Measurements from ENCODE around the gene SRGAP1.
"Not testable (repeated sequence)": the region's sequence is repeated elsewhere in the genome, so short reads cannot be mapped to it uniquely, and the experiment has no call there.

Gene SRGAP1

DNA sequence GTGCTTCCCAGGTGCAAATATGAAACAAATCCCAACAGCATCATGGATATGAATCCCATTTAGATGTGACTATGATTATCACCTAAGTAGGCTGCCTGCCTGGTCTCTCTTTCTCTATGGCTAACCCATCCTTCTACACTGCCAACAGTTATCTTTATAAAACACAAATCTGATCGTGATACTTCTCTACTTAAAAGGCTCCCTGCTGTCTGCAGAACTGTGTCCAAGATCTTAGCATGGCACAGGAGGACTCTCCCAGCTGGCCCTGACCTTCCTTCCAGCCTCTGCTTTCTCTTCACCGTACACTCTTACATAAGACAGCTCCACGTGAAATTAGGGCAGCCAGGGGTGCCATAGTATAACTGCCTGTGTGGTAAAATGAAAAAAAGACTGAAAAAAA, 3.5 kb upstream of the SRGAP1 start:
- no peak for DNase-seq

DNA sequence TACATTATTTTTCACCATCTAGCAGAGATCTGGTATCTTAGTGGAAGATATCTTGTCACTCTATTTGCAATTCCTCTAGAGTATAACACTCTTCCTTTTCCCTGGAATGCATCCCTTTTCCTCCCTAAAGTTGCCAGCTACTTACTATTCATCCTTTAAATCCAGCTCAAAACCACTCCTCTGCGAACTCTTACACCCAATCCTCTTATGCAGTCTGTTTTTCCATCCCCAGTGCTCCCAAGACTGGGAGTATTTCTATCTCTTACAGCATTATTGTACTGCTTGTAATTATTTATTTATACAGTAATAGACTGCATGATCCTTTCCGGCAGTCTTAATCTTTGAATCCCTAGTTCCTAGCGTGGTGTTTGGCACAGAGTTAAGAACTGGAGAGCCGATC, 2.9 kb upstream of the SRGAP1 start:
- DNase-seq, result no peak

DNA sequence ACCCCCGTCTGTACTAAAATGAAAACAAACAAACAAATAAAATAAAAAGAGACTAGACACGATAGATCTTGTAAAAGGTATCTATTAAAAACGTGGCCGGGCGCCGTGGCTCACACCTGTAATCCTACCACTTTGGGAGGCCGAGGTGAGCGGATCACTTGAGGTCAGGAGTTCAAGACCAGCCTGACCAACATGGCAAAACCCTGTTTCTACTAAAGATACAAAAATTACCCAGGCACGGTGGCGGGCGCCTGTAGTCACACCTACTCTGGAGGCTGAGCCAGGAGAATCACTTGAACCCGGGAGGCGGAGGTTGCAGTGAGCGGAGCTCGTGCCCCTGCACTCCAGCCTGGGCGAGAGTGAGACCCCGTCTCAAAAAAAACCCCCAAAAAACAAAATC, 1.8 kb upstream of the SRGAP1 start:
- not testable (repeated sequence) for DNase-seq

DNA sequence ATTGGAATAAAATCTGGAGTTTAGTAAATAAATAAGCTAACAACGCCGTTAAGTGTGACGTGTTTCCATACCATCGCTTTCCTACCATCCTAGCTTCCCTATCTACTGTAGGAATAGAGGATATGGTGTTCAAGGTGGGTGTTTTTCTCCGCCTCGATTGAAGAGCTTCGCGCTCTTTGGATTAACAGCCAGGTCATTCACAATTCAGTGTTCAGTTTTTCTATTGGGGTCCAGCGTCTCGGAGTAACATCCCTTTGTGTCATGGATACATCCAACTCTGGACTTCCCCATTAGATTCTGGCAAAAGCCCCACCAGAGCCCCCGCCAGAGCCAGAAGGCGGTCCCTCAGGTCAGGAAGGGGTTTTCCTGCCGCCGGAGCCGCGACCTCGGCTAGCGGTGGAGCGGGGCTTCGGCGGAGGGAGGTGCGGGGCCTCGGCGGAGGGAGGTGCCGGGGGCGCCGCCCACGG, 1.2 kb upstream of the SRGAP1 start:
- DNase-seq, result peak in 1 of 2 experiments; percentile 76

DNA sequence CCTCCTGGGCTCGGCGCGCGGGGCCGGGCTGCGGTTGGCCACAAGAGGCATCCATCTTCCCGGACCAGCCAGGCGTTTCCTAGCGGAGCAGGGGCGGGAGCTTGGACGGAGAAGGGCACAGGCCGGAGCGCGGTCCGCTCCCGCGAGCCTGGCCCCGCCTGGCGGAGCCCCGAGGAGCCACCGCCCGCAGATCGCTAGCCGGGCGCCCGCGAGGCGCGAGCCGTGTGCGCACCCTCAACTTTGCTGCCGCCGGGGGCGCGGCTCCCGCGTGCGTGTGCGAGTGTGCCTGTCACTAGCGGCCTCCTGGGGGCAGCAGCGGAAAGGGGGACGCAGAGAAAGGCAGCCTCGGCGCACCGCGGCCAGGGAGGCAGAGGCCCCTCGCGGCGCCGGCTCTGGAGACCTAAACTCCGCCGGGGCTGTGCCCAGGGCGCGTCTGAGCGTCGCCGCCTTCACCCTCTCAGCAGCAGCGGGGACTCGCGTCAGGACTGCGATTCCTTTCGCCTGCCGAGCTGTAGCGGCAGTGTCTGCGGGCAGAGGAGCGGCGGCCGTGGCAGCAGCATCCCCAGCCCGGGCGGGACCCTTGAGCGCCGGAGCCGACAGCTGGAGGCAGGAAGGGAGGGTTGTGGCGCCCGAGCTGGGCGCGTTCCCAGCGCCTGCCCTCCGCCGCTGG, 644 bp upstream of the SRGAP1 start:
- peak; percentile 87 to 97 for DNase-seq

DNA sequence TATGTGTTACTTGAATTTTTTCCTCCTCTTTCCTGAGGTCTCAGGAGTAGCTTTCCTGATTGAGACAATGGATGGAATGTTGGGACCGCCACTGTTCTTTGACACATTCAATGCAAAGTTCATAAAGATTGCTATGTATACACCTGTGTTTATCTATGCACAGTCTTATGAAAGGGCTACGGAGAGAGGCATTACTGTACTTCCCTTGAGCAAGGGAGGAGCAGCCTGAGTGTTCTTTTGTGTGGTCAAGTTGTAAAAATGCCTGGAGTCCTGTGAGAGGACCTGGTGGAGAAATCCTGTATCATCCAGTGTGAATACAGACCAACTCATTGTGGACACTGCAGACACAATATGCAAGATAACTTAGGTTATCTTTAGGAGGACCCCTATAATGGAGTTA, 1.2 kb downstream of the SRGAP1 start:
- peak; percentile 41 to 62 for DNase-seq

DNA sequence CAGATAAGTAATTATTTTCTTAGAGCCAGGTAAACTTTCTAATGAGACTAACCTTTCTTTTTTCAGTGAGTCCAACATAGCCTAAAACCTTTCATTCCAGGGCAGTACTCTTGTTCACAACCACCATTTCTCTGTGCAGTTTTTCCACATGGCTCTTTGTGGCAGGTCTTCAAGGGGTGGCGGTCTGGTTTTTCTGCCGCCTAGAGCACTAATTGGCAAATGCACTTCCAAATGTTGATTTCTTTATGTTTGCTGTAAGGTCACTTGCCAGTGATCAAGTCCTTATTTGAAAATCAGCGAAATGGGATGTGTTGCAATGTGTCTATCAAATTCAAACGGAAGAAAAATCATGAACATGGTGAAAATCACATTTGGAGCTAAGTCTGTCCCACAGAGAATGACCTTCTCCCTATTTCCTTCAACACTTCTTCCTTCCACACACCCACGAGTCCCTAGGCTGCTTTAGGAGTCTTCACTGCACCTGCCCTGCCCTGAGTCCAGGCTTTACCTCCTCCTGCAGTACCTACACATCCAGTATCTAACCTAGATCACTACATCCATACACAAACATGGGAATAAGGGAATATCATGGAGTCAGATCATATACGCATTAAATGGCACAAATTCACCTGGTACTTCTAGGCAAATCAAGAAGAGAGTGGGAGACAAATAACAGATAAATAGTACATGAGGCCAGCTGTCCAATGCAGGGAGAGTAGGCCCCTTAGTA, 1.9 kb downstream of the SRGAP1 start:
- DNase-seq, result peak; percentile 46 to 68

DNA sequence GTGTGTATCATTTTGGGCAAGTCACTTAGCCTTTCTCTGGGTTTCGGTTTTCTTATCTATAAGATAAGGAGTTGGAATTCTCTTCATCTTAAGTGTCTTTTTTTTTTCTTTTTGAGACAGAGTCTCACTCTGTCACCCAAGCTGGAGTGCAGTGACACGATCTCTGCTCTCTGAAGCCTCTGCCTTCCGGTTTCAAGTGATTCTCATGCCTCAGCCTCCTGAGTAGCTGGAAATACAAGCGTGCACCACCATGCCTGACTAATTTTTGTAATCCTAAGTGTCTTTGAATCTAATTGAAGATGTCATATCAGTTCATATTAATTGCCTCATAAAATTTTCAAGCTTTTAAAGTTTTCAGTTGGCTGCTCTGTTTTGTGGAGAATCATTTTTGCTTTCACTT, 4.0 kb downstream of the SRGAP1 start:
- DNase-seq, result no peak

DNA sequence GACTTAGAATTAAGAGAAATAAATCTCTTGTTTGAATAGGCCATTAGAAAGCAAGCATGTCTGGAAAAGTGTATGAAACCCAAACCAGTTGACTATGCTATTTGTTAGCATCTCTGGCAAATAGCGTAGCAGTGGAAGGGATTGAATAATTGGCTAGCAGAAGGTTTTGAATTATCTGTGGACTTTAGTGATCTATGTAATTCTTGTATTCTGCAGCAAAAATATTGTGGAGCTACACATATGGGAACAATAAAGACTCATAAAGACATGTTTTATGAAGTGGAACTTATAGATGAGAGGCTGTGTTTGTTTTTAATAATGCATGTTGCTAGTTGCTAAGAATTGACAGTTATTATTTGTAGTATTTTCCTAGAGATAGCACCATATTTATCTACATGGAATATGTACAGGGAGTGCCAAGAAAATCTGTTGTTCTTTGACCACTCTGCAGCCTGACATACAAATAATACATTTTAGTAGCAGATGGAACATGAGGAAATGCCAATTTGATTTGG, 4.7 kb downstream of the SRGAP1 start:
- no peak for DNase-seq

DNA sequence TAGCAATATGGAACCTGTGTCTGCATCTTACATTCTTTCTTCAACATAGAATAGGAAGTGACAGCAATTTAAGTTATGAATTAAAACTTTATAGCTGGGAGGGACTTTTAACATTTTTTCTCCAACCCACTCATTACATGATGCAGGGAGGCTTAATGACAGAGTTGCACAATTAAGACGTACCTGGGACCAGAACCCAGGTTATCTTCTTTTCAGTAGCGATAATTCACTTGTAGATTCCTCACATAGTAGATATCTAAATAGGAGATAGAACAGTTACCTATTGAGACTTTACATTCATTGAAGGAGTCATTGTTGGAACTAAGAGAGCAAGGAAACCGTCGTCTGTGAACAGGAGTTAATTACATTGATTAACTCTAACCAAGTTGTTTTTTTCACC, 5.1 kb downstream of the SRGAP1 start:
- DNase-seq, result no peak

DNA sequence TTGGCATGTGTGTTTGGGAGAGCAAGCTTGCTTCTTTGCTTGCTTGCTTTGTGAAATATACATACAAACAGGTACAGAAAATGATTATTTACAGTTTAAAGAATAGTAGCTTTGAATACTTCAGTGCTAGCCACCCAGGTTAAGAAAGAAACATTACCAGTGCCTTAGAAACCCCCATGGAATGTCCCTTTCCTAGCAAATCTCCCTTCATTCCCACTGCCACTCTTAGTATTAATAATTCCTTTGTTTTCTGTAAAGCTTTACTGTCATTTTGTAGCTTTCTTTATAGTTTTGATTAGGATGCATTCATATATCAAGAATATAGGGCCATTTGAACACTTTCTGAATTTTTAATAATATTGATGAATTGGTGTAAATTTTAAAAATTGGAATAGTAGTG, 9.5 kb downstream of the SRGAP1 start:
- no peak for DNase-seq

DNA sequence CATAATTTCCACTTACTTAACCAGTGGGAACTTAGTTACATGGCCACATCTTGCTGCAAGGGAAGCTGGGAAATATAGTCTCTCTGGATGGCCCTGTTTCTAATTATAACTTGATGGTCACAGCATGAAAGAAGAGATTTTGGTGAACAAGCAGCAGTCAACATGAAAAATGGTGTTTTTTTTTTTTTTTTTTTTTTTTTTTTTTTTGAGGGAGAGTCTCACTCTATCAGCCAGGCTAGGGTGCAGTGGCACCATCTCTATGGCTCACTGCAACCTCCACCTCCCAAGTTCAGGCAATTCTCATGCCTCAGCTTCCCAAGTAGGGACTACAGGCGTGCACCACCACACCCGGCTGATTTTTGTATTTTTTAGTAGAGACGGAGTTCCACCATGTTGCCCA, 10.8 kb downstream of the SRGAP1 start:
- no peak for DNase-seq

DNA sequence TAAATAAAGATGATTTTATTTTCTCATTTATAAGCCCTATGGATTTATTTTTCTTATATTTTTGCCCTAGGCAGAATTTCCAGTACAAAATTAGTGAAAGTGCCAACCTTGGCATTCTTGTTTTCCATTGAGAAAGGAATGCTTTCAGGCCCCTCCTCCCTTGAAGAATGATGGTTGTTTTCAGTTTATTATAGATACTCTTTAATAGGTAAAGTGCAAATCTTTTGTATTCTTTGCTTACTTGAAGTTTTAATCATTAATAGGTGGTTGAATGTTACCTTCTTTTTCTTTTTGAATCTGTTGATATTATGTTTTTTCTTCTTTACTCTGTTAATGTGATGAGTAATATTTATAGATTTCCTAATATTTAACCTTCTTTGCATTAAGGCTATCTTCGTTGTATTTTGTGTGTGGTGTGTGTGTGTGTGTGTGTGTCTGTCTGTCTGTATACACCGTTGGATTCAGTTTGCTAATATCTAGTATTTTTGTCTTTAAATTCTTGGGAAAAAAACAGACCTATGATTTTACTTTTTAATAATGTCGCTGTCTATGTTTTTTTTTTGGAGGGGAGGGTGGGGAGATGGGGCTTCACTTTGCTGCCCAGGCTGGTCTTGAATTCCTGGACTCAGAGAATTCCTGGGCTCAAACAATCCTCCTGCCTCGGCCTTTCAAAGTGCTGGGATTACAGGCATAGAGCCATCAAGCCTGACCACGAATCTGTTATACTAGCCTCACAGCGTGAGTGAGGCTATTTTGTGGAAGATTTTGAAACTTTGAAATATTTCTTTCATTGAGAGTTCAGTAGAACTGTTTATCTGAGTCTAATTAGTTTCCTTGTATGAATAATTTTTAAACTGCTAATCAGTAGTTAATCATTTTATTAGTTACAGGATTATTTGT, 13.5 kb downstream of the SRGAP1 start:
- DNase-seq, result no peak

DNA sequence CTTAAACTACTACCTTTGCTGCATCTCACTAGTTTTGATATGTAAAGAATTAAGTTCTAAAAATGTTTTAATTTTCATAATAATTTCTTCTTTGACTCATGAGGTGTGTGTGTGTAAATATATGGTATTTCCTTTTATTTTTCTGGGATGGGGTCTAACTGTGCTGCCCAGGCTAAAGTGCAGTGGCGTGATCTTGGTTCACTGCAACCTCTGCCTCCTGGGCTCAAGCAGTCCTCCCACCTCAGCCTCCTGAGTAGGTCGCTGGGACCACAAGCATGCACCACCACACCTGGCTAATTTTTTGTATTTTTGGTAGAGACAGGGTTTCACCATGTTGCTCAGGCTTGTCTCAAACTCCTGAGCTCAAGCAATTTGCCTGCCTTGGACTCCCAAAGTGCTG, 15.4 kb downstream of the SRGAP1 start:
- DNase-seq, result not testable (repeated sequence)

DNA sequence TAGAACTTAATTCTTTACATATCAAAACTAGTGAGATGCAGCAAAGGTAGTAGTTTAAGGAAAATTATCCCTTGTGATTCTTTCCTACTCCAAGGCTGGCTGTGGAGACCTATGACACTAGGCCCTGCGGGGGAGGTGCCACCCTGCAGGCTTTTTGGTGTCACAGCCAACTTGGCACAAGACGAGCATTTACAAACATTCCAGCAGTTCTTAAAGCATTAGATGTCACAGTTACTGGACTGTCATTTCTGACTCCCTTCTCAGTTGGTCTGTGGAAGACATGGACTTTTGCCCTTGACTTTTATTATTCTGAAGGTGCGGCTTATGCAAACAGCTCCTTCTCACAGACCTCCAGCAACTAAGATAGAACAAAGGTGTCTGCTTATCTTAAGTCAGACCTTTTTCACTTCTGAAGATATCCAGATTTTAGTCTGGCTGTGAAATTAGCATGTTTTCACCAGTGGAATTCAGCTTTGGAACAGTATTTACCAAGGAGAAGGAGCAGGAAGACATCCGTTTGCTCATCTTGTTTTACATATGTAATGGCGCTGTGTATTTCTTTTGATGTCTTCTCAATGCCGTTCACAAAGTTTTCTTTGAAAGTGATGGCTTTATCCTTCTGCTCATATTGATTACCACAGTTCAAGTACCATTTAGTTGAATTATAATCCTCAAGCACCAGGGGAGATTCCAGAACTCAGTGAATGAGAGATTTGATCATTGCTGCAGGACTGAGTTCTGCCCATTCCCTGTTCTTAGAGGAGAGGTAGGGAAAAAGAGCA, 17.9 kb downstream of the SRGAP1 start:
- DNase-seq, result no peak

DNA sequence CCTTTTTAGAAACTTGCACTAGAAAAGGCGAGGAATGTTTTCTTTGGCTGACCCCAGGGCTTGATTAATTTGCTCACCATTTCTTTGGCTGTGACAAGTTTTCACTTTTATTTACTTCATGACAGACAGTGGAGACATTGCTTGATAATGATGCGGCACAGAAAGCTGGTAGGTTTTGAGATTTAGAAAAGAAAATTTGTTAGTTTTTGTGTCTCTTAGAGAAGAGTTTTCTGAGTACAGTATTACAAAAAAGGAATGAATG, 18.4 kb downstream of the SRGAP1 start:
- DNase-seq, result no peak

DNA sequence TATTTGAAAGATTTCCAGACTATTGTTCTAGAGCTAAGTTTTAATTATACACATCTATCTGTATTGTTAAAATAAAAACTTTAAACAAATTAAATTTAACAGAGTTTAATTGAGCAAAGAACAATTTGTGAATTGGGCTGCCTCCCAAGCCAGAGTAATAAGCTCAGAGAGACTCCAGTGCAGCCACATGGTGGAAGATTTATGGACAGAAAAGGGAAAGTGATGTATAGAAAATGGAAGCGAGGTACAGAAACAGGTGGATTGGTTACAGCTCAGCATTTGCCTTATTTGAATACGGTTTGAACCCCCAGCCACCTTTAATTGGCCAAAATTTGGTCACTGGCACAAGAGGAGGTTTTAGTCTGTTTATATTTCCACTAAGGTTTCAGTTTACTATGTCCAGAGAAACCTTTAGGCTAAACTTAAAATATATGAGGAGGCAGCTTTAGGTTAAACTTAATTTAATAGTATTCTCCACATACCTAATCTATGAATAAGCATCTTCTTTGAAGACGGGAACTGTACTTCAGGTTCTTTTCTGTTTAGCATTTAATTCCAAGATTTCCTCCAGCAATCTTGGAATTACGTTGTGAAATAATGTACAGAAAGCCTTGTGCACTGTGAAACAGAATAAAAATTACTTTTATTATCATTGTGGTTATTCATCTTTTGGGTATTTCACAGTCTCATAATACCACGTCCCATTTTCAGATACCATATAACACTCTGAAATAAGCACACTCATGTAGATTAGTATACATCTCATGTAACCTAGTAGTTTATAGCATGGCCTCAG, 19.4 kb downstream of the SRGAP1 start:
- no peak for DNase-seq

DNA sequence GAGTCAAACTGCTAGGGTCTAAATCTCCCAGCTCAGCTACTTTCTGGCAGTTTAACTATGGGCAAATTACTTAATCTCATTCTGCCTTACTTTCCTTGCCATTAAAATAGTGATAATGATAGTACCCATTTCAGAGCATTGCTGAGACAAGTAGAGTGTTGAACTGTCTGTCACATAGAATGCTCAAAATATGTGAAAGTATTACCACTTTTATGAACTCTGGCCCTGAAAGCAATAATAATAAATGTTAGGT, 19.9 kb downstream of the SRGAP1 start:
- DNase-seq, result no peak

DNA sequence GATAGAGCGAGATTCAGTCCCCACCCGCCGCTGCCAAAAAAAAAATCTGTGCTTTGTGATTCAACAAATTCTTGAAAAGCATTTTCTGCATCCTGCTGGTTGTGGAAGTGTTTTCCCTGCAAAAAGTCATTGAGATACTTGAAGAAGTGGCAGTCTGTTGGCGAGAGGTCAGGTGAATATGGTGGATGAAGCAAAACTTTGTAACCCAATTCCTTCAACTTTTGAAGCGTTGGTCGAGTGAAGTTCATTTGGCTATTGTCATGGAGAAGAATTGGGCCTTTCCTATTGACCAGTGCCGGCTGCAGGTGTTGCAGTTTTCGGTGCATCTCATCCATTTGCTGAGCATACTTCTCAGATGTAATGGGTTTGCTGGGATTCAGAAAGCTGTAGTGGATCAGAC, 20.9 kb downstream of the SRGAP1 start:
- DNase-seq, result no peak

DNA sequence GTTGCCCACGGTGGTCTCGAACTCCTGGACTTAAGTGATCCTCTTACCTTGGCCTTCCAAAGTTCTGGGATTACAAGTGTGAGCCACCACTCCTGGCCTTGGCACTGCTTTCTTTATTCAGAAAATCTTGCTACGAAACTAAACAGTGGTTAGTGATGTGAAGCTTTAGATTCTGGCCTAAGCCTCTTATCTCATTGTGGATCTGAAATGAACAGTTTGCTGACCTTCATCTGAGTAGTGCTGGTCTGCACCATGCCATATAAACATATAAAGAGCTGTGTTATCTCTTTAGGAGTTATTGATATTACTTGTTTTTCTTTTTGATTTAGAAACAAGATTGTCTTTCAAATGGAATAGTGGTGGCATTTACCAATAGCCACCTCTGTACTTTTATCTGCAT, 22.6 kb downstream of the SRGAP1 start:
- no peak for DNase-seq

DNA sequence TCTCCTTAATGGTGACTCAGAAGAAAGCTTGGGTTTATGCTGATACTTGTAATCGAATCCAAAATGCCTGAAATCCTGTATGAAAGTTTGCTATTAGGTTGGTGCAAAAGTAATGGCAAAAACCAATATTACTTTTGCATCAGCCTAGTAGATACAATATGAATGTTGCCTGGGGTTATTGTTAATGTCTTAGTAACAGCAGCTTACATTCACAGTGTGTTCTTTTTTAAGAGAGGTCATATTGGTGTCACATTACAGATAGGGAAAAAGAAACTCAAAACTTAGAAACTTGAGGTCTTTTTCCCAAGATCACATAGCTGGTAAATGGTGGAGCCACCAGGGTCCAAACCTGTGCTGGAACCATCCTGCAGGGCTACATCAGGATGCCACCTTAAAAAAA, 25.2 kb downstream of the SRGAP1 start:
- no peak for DNase-seq

DNA sequence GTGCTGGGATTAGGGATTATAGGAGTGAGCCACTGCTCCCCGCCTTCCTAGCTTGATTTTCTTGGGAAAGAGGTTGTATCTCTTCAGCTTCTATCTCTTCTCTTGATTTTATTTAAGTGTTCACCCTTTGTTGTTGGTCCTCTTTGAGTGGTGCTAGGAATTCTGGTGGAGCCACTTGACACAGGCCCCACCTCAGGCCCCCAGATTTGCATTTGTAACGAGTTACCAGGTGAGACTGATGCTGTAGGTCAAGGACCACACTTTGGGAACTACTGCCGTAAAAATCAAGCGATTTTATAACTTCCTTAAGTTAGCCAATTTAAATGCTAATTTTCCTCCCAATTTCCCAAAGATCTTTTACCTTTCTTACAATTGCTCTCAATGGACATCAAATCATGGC, 26.3 kb downstream of the SRGAP1 start:
- peak in 1 of 2 experiments; percentile 12 for DNase-seq
